DND-41 (cell line): ENCODE measurements around the gene CCDC70.

ENCODE experiments used
- ATAC-seq: fragments of 200-7000 bp; cut with Tn5 transposase; 3 replicates; pipeline ENCODE4 v1.9.1; 2021; ENCODE audit warnings: low read depth; ENCODE audit not compliant: insufficient read depth
- DNase-seq: peaks from one replicate; pipeline ENCODE4 v3.0.0-alpha.2; 2020
- H2AFZ ChIP-seq: 2 replicates; pipeline ENCODE4 v1.6.0; 2012; ENCODE audit warnings: low read depth, low read length
- H3K27ac ChIP-seq: 2 replicates; pipeline ENCODE4 v1.5.1; 2012; ENCODE audit warnings: low read length, inconsistent platforms
- H3K27me3 ChIP-seq: fragments of 200-600 bp; sonication (generic); 2 replicates; pipeline ENCODE4 v1.6.0; 2012; ENCODE audit warnings: low read length, mild to moderate bottlenecking, inconsistent platforms; ENCODE audit not compliant: insufficient read depth, poor library complexity
- H3K36me3 ChIP-seq: 2 replicates; pipeline ENCODE4 v1.5.1; 2012; ENCODE audit warnings: low read length, inconsistent platforms; ENCODE audit not compliant: insufficient read depth
- H3K4me1 ChIP-seq: 2 replicates; pipeline ENCODE4 v1.5.1; 2012; ENCODE audit warnings: mild to moderate bottlenecking, low read length; ENCODE audit not compliant: insufficient read depth
- H3K4me2 ChIP-seq: 2 replicates; pipeline ENCODE4 v1.6.0; 2012; ENCODE audit warnings: mild to moderate bottlenecking, moderate library complexity, low read length, inconsistent platforms; ENCODE audit not compliant: insufficient read depth
- H3K4me3 ChIP-seq, 2 experiments: fragments of 200-600 bp in 1 of 2; shearing (Covaris generic) in 1 of 2; 2 replicates each; pipeline ENCODE4 v1.5.1; 2012 to 2016; ENCODE audit warnings: inconsistent platforms in 2 of 2, low read length in 2 of 2, mild to moderate bottlenecking in 2 of 2, low read depth in 1 of 2, moderate library complexity in 1 of 2
- H3K79me2 ChIP-seq: 2 replicates; pipeline ENCODE4 v1.6.0; 2012; ENCODE audit warnings: low read length, inconsistent platforms; ENCODE audit not compliant: insufficient read depth
- H3K9ac ChIP-seq: 2 replicates; pipeline ENCODE4 v1.6.0; 2012; ENCODE audit warnings: low read depth, mild to moderate bottlenecking, inconsistent platforms, low read length, moderate library complexity
- H3K9me3 ChIP-seq: 2 replicates; pipeline ENCODE4 v1.5.1; 2012; ENCODE audit warnings: low read length, moderate library complexity, mild to moderate bottlenecking, inconsistent platforms; ENCODE audit not compliant: insufficient read depth, severe bottlenecking
- H4K20me1 ChIP-seq: 2 replicates; pipeline ENCODE4 v1.6.0; 2012; ENCODE audit warnings: low read length; ENCODE audit not compliant: insufficient read depth
- EZH2 ChIP-seq: IDR thresholded peaks from 3 replicates; pipeline ENCODE4 v1.6.1; 2012; ENCODE audit warnings: borderline replicate concordance, low read depth, mild to moderate bottlenecking, moderate library complexity, low read length, inconsistent platforms; ENCODE audit not compliant: severe bottlenecking
- TF ChIP-seq, protein P1 (sequence below): IDR thresholded peaks from 2 replicates; pipeline ENCODE4 v1.5.1; 2012; ENCODE audit warnings: borderline replicate concordance, low read length, moderate library complexity, mild to moderate bottlenecking; ENCODE audit not compliant: poor library complexity, severe bottlenecking; ENCODE audit errors: extremely low read depth

Gene CCDC70

DNA sequence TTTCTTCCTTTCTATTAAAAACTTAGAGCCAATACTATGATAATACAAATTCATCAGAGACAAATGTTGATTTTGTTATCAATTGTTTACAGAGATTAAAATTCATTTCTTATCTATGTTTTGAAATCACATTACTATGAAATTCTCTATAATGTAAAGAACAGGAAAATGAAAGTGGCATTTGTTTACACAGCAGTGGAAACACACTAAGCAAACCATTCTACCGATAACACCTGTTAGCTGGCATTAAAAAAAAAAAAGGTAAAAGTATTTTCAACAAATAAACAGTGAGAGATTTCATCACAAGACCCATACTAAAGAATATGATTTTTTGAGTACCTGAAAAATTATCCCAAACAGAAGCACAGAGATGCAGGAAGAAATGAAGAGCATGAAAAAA is 4.8 kb upstream of the CCDC70 start:
- no peak overlapping the region for H3K9ac ChIP-seq
- H3K9me3 ChIP-seq = no peaks in the 10 kb centered on the region
- peaks cover 8% of the 10 kb centered on the region for H3K27me3 ChIP-seq
- DNase-seq (no peak), ATAC-seq (no peak)
- H3K4me1 ChIP-seq = no peaks in the 10 kb centered on the region
- no peaks in the 10 kb centered on the region for H4K20me1 ChIP-seq
- no peak overlapping the region for H2AFZ ChIP-seq
- no peak overlapping the region for H3K4me3 ChIP-seq
- H3K27ac ChIP-seq = no peak overlapping the region
- no peaks in the 10 kb centered on the region for H3K36me3 ChIP-seq
- H3K79me2 ChIP-seq = no peaks in the 10 kb centered on the region
- no peak for TF ChIP-seq EZH2
- TF ChIP-seq, protein P1, sequence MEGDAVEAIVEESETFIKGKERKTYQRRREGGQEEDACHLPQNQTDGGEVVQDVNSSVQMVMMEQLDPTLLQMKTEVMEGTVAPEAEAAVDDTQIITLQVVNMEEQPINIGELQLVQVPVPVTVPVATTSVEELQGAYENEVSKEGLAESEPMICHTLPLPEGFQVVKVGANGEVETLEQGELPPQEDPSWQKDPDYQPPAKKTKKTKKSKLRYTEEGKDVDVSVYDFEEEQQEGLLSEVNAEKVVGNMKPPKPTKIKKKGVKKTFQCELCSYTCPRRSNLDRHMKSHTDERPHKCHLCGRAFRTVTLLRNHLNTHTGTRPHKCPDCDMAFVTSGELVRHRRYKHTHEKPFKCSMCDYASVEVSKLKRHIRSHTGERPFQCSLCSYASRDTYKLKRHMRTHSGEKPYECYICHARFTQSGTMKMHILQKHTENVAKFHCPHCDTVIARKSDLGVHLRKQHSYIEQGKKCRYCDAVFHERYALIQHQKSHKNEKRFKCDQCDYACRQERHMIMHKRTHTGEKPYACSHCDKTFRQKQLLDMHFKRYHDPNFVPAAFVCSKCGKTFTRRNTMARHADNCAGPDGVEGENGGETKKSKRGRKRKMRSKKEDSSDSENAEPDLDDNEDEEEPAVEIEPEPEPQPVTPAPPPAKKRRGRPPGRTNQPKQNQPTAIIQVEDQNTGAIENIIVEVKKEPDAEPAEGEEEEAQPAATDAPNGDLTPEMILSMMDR = no peak
- no peak overlapping the region for H3K4me2 ChIP-seq

DNA sequence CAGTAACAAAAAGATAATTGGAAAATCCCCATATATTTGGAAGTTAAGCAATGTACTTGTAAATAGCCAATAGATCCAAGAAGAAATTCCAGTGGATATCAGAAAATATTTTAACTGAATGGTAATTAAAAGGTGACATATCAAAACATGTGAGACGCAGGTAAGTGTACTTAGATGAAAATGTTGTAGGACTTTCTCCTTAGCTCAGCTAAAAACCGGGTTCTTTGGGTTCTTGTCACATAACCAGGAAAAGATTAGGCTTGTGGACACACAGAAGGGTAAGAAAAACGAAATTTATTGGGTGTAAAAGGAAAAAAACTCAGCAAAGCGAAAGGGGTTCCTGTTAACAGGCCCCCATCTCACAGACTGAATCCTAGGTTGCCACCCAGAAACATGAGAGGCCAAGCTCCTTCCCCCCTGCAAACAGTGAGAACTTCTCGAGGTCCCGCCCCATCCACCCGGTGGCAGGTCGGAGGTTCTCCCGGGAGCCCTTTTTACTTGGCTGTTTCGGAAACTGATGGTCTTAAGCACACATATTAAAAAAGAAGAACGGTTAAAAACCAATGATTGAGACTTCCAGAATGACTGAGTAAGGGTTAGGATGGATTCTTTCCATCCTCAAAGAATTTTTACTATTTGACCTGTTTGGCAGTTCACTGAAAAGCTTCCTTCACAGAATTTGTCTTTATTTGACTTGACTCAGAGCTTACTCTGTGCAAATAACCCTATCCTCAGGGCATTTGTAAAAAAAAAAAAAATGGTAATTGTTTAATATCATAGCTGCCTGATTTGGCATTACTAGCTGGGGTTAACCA is 3.1 kb upstream of the CCDC70 start:
- Histone ChIP-seq H3K4me3 (no peak overlapping the region), H3K4me1 (no peaks in the 10 kb centered on the region), H3K36me3 (no peaks in the 10 kb centered on the region), H3K79me2 (no peaks in the 10 kb centered on the region), H3K9ac (no peak overlapping the region), H3K27me3 (peaks cover 8% of the 10 kb centered on the region), H2AFZ (no peak overlapping the region), H3K27ac (no peak overlapping the region), H3K9me3 (no peaks in the 10 kb centered on the region), H4K20me1 (no peaks in the 10 kb centered on the region), H3K4me2 (no peak overlapping the region)
- no peak for ATAC-seq
- no peak for DNase-seq
- no peak for TF ChIP-seq EZH2
- TF ChIP-seq, protein P1 = no peak

GRCh38 chr13:51862957-51863356 is 1.2 kb downstream of the CCDC70 start:
- Histone ChIP-seq H2AFZ (no peak overlapping the region), H3K27me3 (no peaks in the 10 kb centered on the region), H3K4me1 (no peaks in the 10 kb centered on the region), H3K36me3 (no peaks in the 10 kb centered on the region), H3K9me3 (no peaks in the 10 kb centered on the region), H3K4me2 (no peak overlapping the region), H3K4me3 (no peak overlapping the region), H3K9ac (no peak overlapping the region), H4K20me1 (no peaks in the 10 kb centered on the region), H3K27ac (no peak overlapping the region), H3K79me2 (no peaks in the 10 kb centered on the region)
- DNase-seq (peak; percentile 50), ATAC-seq (peak; percentile 82)
- TF ChIP-seq, protein P1 = no peak
- no peak for TF ChIP-seq EZH2
